Astrocyte of the spinal cord (primary cell): Measurements from ENCODE around the gene TRIM61.
"Not testable (repeated sequence)": the region's sequence is repeated elsewhere in the genome, so short reads cannot be mapped to it uniquely, and the experiment has no call there.

ENCODE experiments used
- DNase-seq: peaks from one replicate; pipeline ENCODE4 v3.0.0; 2011; ENCODE audit warnings: low read depth, low spot score
- H3K4me3 ChIP-seq: 2 replicates; pipeline ENCODE4 v1.5.1; 2011; ENCODE audit warnings: low read depth, mild to moderate bottlenecking, low read length, moderate library complexity
- CTCF ChIP-seq: IDR thresholded peaks from 2 replicates; pipeline ENCODE4 v1.5.1; 2012; ENCODE audit warnings: low read depth, mild to moderate bottlenecking, low read length, inconsistent platforms
- in situ Hi-C: cut with HindIII; loops from 2 replicates; pipeline ENCODE4 v1.10.0; 2017; ENCODE audit warnings: low sequenced_read_pairs

The TRIM61 gene

GRCh38 chr4:164977243-164978164 is at the start of gene TRIM61:
Gene TRIM61, minus strand, starts transcription at chr4:164977657. Its CDS starts 7,655 bp downstream, at chr4:164970002.
- H3K4me3 ChIP-seq: peak within 1 kb of the TSS; percentile 51
- no peak for DNase-seq
- in situ Hi-C loops: no loop called here
- TF ChIP-seq CTCF: no peak

- in situ Hi-C loops, H3K4me3 ChIP-seq, DNase-seq: not testable (repeated sequence)
Observed at GRCh38 chr4:165025782-165026181, 48.3 kb upstream of the TRIM61 start.

- in situ Hi-C loops, DNase-seq: not testable (repeated sequence)
Observed at GRCh38 chr4:165019995-165020394, 42.5 kb upstream of the TRIM61 start.

GRCh38 chr4:165016971-165017370 is 39.5 kb upstream of the TRIM61 start:
- no peak overlapping the region for H3K4me3 ChIP-seq
- in situ Hi-C loops: no loop called here
- DNase-seq: no peak
- no peak for TF ChIP-seq CTCF

More at GRCh38 chr4:165019995-165020394, 42.5 kb upstream of the TRIM61 start:
- not testable (repeated sequence) for H3K4me3 ChIP-seq

GRCh38 chr4:165013691-165014090 is 36.2 kb upstream of the TRIM61 start:
- in situ Hi-C loops: no loop called here
- no peak for DNase-seq
- no peak for TF ChIP-seq CTCF
- H3K4me3 ChIP-seq: no peak overlapping the region

- in situ Hi-C loops: no loop called here
- DNase-seq: no peak
- H3K4me3 ChIP-seq: no peak overlapping the region
- TF ChIP-seq CTCF: no peak
Observed at GRCh38 chr4:165011403-165011802, 33.9 kb upstream of the TRIM61 start.

GRCh38 chr4:165010991-165011390 is 33.5 kb upstream of the TRIM61 start:
- in situ Hi-C loops: no loop called here
- DNase-seq: no peak
- no peak for TF ChIP-seq CTCF
- no peak overlapping the region for H3K4me3 ChIP-seq
